Measurements from ENCODE around the gene COL4A1.

The COL4A1 gene

DNA sequence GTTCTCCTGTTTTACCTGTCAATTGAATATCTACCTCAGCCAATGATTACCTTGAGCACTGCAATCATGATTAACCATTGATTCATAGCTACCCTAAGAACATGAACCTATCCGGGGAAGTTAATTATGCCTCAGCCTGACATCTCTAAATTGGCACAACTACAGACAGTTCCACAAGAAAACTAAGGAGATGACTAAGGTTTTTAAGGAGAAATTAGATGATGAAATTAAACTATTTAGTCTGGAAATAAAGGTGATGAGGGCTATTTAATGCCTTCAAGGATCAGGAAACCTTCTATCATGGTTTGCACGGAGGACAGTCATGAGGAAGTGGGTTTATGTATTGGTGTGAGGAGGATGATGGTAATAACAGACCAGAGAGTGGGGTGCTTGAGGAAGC, 203.4 kb downstream of the COL4A1 start:
- no peak for DNase-seq

DNA sequence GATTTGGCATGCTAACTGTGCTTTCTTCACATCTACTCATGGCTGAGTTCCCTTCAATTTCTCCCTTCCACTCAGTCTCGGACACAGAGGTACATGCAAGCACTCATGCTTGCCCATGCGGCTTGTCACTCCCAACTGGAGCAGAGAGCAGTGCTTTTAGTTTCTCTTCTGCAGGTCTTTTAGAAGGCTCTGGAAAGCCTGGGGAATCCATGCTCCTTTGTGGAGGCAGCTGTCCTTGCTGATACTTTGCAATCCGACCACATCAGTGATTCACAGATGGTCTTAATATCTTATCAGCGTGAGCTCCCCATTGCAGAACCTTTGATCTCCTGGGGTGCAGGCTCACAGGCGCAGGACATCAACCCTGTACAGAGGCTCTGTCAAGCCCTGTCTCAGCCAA, 203.9 kb downstream of the COL4A1 start:
- no peak for DNase-seq

DNA sequence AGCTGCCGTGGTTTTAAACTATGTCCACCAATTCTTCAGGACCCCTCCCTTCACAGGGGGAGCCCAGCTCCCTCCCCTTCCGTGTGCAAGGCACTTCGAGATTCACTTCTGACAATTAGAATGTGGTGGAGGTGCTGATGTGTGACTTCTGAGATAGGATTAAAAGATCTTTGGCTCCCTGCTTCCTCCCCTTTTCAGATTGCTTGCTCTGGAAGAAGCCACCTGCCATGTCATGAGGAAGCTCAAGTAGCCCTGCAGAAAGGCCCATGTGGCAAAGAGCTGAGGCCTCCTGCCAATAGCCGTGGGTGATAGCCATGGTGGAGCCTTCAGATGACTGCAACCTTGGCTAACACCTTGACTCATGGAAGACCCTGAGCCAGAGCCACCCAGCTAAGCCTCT, 204.9 kb downstream of the COL4A1 start:
- DNase-seq: no peak

GRCh38 chr13:110099922-110100321, 207.0 kb downstream of the COL4A1 start:
- DNase-seq: no peak

Measured in 8988T (cell line).